Heart left ventricle (tissue), 16 donors: ENCODE measurements around the gene DPEP1. TPM values are rescaled to one million over a fixed set of nuclear protein-coding genes. Genes with fewer than 3 reads are reported as not detected.

ENCODE experiments used
- ATAC-seq, 4 donors: fragments of 200-7000 bp; cut with Tn5 transposase; one replicate each; pipeline ENCODE4 v1.9.1; 2020 to 2022; ENCODE audit warnings: moderate library complexity in 4 of 4, mild to moderate bottlenecking in 3 of 4, moderate number of reproducible peaks in 1 of 4
- DNase-seq, 5 donors: peaks; one replicate each; pipeline ENCODE4 v3.0.0-alpha.2; 2020
- H3K27ac ChIP-seq, 12 donors: fragments of 200-600 bp; sonication (generic) in 4 of 12; one replicate each; pipeline versions ENCODE4 v1.5.0 to v1.8.0; 2016 to 2022; ENCODE audit warnings: mild to moderate bottlenecking in 2 of 12
- H3K27me3 ChIP-seq, 9 donors: fragments of 200-600 bp; sonication (generic) in 2 of 9; one replicate each; pipeline versions ENCODE4 v1.5.1 to v1.8.0; 2016 to 2022; ENCODE audit warnings: mild to moderate bottlenecking in 3 of 9
- H3K36me3 ChIP-seq, 9 donors: fragments of 200-600 bp; sonication (generic) in 2 of 9; one replicate each; pipeline versions ENCODE4 v1.5.0 to v1.8.0; 2018 to 2022; ENCODE audit warnings: mild to moderate bottlenecking in 2 of 9
- H3K4me1 ChIP-seq, 12 donors: fragments of 200-600 bp; sonication (generic) in 4 of 12; one replicate each; pipeline versions ENCODE4 v1.5.0 to v1.8.0; 2016 to 2022; ENCODE audit warnings: mild to moderate bottlenecking in 3 of 12
- H3K4me3 ChIP-seq, 12 donors: fragments of 200-600 bp; sonication (generic) in 4 of 12; one replicate each; pipeline versions ENCODE4 v1.5.0 to v1.8.0; 2017 to 2022; ENCODE audit warnings: mild to moderate bottlenecking in 9 of 12, moderate library complexity in 4 of 12
- H3K9me3 ChIP-seq, 12 donors: fragments of 200-600 bp; sonication (generic) in 4 of 12; one replicate each; pipeline versions ENCODE4 v1.5.0 to v1.8.0; 2016 to 2022; ENCODE audit warnings: mild to moderate bottlenecking in 1 of 12
- CTCF ChIP-seq, 12 donors: fragments of 200-600 bp; sonication (generic) in 4 of 12; IDR thresholded peaks; one replicate each; pipeline versions ENCODE4 v1.5.0 to v1.8.0; 2018 to 2022; ENCODE audit warnings: antibody characterized with exemption in 12 of 12, mild to moderate bottlenecking in 5 of 12
- POLR2A ChIP-seq, 2 donors: fragments of 450-650 bp; IDR thresholded peaks; one replicate each; pipeline ENCODE4 v1.6.1; 2017; ENCODE audit warnings: antibody characterized with exemption in 2 of 2, mild to moderate bottlenecking in 2 of 2, moderate library complexity in 2 of 2
- WGBS, 4 donors: extraction: QIAGEN DNeasy Blood & Tissue Kit in 2 of 4; methylation state at CpG; one replicate each; pipeline versions ENCODE4 v1.1.5 to v1.1.7; 2013 to 2018; 5-methylcytosine and 5-hydroxymethylcytosine counted together
- intact Hi-C, 10 donors: fragments of 100-400 bp; cut with DNase I; formaldehyde crosslinking; loops; one replicate each; pipeline versions ENCODE4 v1.11.1 to v1.14.2; 2022
- polyA plus RNA-seq, 2 donors: library from polyadenylated mRNA; stranded (reverse); fragments of 200-250 nt; gene quantifications; one replicate each; pipeline ENCODE4 v1.2.3, GENCODE V29; 2013
- total RNA-seq, 9 donors: library from RNA; depleted of rRNA in 2 of 9; stranded (reverse); fragments of >200 nt in 2 of 9; fragmentation: NEBNext Ultra II Directional in 3 of 9; extraction: Animal tissue kit (Norgen Biotek cat#: 25700) in 3 of 9; gene quantifications; one replicate each; pipeline versions ENCODE4 v1.1.0 to v1.2.4, GENCODE V29; 2016 to 2023
- donor health status: ischemic (EF 13 %, LVEDD 7.1; RV severe dilation, severe dysfunction).
- donor health status: healthy with polysubstance abuse.
- donor health status: DM: no; HTN: yes; CAD: no.
- donor health status: DM: no; HTN: no; CAD: no.
- donor health status: ischemic (EF 25% LVEDD 6.9; RV normal size, moderate dysfunction).
- donor health status: ischemic (EF 25% LVEDD 5.7; RV mildly dilated, moderate dysfunction).
- donor health status: healthy.
- donor health status: DM: yes; HTN: yes; CAD: no.
- donor health status: ischemic (EF 35%, LVEDD 5.7; RV mildly dilated, moderate dysfunction).
- donor health status: nonischemic (EF 11% LVEDD 7.7; RV severe dilation, severe dysfunction).
- donor health status: DM: yes; HTN: yes; CAD: no.
- donor health status: PGD.
- donor health status: ischemic (EF 29% LVEDD 5.4; RV normal size, mild dysfunction).
- donor health status: nonischemic (EF 23%, LVEDD 6.1; RV moderate dilation, normal function).

DPEP1 gene
- total and polyA plus RNA-seq, 11 donors = not detected

- H3K27ac ChIP-seq = no peak overlapping the region
- 90 to 99% (median 90%) methylated on average over 11 to 36 of the region's 36 CpGs for WGBS, 4 donors
- intact Hi-C loops = no loop called here
- H3K4me1 ChIP-seq = peaks cover 0 to 7% (median 0%) of the 10 kb centered on the region in 12 donors
- TF ChIP-seq POLR2A (IDR thresholded peaks at IDR 0.05) (no peak), CTCF (IDR thresholded peaks at IDR 0.05) (no peak)
- no peak for DNase-seq
- ATAC-seq = peak in 1 of 4 donors; percentile 6
- H3K4me3 ChIP-seq = no peak overlapping the region
- H3K9me3 ChIP-seq = no peaks in the 10 kb centered on the region
- no peaks in the 10 kb centered on the region for H3K36me3 ChIP-seq
- no peaks in the 10 kb centered on the region for H3K27me3 ChIP-seq
These were observed 30.1 kb upstream of the DPEP1 start for GRCh38 chr16:89583197-89583894.

- 91 to 92% (median 91%) methylated on average over 35 to 49 of the region's 49 CpGs for WGBS, 4 donors
- TF ChIP-seq POLR2A (IDR thresholded peaks at IDR 0.05) = no peak
- ATAC-seq (peak in 1 of 4 donors; percentile 26), DNase-seq (no peak)
- Histone ChIP-seq H3K4me3 (no peak overlapping the region), H3K9me3 (no peaks in the 10 kb centered on the region), H3K27ac (no peak overlapping the region), H3K4me1 (peaks cover 0 to 7% (median 0%) of the 10 kb centered on the region in 12 donors), H3K36me3 (no peaks in the 10 kb centered on the region), H3K27me3 (no peaks in the 10 kb centered on the region)
- intact Hi-C loops = no loop called here
These were observed 29.4 kb upstream of the DPEP1 start for GRCh38 chr16:89583895-89584644.

DNA sequence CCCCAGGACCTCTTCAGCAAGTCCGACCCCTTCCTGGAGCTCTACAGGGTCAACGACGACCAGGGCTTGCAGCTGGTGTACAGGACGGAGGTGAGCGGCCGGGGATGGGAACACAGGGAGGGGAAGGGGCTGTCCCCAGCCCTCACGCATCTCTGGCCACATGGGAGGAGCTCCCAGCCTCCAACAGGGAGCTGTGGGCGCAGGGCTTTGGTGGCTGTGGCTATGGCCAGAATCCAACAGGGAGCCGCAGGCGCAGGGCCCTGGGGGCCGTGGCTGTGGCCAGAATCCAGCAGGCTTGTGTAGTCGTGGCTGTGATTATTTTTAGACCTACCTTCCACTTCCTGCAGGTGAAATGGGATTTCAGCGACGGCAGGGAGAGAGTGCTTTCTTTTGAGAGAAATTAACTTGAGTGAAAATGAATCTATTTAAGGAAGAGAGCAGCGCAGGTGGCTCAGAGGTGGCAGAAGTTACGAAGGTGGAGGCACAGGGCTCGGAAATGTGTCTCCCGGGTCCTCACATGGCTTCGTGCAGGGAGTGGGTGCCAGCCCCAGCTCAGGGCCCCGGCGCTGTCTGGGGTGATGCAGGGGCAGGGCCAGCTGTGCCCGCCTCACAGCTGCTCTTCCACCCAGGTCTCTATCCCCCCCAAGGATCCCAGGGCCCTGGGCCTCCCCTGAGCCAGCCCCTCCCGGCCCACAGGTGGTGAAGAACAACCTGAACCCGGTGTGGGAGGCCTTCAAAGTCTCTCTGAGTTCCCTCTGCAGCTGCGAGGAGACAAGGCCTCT, 28.5 kb upstream of the DPEP1 start:
- Histone ChIP-seq H3K9me3 (no peaks in the 10 kb centered on the region), H3K4me1 (peaks cover 0 to 7% (median 0%) of the 10 kb centered on the region in 12 donors), H3K27me3 (no peaks in the 10 kb centered on the region), H3K4me3 (no peak overlapping the region), H3K27ac (no peak overlapping the region), H3K36me3 (no peaks in the 10 kb centered on the region)
- ATAC-seq (no peak), DNase-seq (no peak)
- intact Hi-C loops = no loop called here
- TF ChIP-seq CTCF (IDR thresholded peaks at IDR 0.05) (no peak), POLR2A (IDR thresholded peaks at IDR 0.05) (no peak)
- 54 to 64% (median 61%) methylated on average over 16 to 25 of the region's 25 CpGs for WGBS, 4 donors

GRCh38 chr16:89586218-89586617, 27.2 kb upstream of the DPEP1 start:
- no peak for TF ChIP-seq POLR2A (IDR thresholded peaks at IDR 0.05)
- TF ChIP-seq CTCF (IDR thresholded peaks at IDR 0.05) = no peak
- 79 to 84% (median 82%) methylated on average over 3 to 7 of the region's 7 CpGs for WGBS, 4 donors
- intact Hi-C loops = no loop called here
- Histone ChIP-seq H3K27ac (no peak overlapping the region), H3K27me3 (no peaks in the 10 kb centered on the region), H3K9me3 (no peaks in the 10 kb centered on the region), H3K4me3 (no peak overlapping the region), H3K4me1 (peaks cover 0 to 7% (median 0%) of the 10 kb centered on the region in 12 donors), H3K36me3 (no peaks in the 10 kb centered on the region)
- DNase-seq = no peak
- no peak for ATAC-seq
